Neural cell (in vitro differentiated cells): Measurements from ENCODE around the gene ERC2. TPM values are rescaled to one million over a fixed set of nuclear protein-coding genes. Genes with fewer than 3 reads are reported as not detected.

Experiments used
- H2AFZ ChIP-seq: fragments of 200-600, 300-800 bp; sonication (generic), shearing (Covaris generic); 2 replicates; pipeline ENCODE4 v1.6.0; 2014; ENCODE audit warnings: low read depth, mild to moderate bottlenecking, antibody characterized with exemption, low read length, moderate library complexity
- H3F3A ChIP-seq: fragments of 200-600 bp; shearing (Covaris generic); 2 replicates; pipeline ENCODE4 v1.6.1; 2016; ENCODE audit warnings: mild to moderate bottlenecking, moderate library complexity, mixed read lengths, antibody characterized with exemption, low read length; ENCODE audit not compliant: insufficient read depth, poor library complexity, severe bottlenecking
- H3K27ac ChIP-seq: fragments of 200-600, 300-800 bp; sonication (generic), shearing (Covaris generic); 2 replicates; pipeline ENCODE4 v1.5.1; 2014; ENCODE audit warnings: mild to moderate bottlenecking, low read length, moderate library complexity
- H3K27me3 ChIP-seq: fragments of 300-800, 200-600 bp; sonication (generic), shearing (Covaris generic); 2 replicates; pipeline ENCODE4 v1.6.0; 2014; ENCODE audit warnings: mild to moderate bottlenecking, low read depth, low read length, moderate library complexity; ENCODE audit not compliant: insufficient read depth
- H3K36me3 ChIP-seq: fragments of 300-800, 200-600 bp; sonication (generic), shearing (Covaris generic); 2 replicates; pipeline ENCODE4 v1.5.1; 2014; ENCODE audit warnings: mild to moderate bottlenecking, antibody characterized with exemption, low read length, moderate library complexity; ENCODE audit not compliant: insufficient read depth
- H3K4me2 ChIP-seq: fragments of 300-800, 200-600 bp; sonication (generic), shearing (Covaris generic); 2 replicates; pipeline ENCODE4 v1.6.0; 2014; ENCODE audit warnings: mild to moderate bottlenecking, low read length
- H3K4me3 ChIP-seq: fragments of 300-800, 200-600 bp; sonication (generic), shearing (Covaris generic); 2 replicates; pipeline ENCODE4 v1.5.1; 2014; ENCODE audit warnings: mild to moderate bottlenecking, low read length, moderate library complexity
- H3K79me2 ChIP-seq: fragments of 200-600 bp; shearing (Covaris generic); replicated peaks from 2 replicates; pipeline ENCODE4 v1.6.0; 2014; ENCODE audit warnings: mild to moderate bottlenecking, low read length, moderate library complexity; ENCODE audit not compliant: insufficient read depth
- H3K9ac ChIP-seq: fragments of 300-800, 200-600 bp; sonication (generic), shearing (Covaris generic); 2 replicates; pipeline ENCODE4 v1.6.1; 2016; ENCODE audit warnings: mild to moderate bottlenecking, low read length, mixed read lengths
- H3K9me2 ChIP-seq: fragments of 200-600 bp; shearing (Covaris generic); 2 replicates; pipeline ENCODE4 v1.6.1; 2016; ENCODE audit warnings: mild to moderate bottlenecking, low read length, mixed read lengths; ENCODE audit not compliant: insufficient read depth
- H3K9me3 ChIP-seq: fragments of 200-600, 300-800 bp; sonication (generic), shearing (Covaris generic); 2 replicates; pipeline ENCODE4 v1.6.1; 2016; ENCODE audit warnings: mild to moderate bottlenecking, mixed run types, low read length, moderate library complexity, mixed read lengths
- H4K20me1 ChIP-seq: fragments of 200-600 bp; shearing (Covaris generic); 2 replicates; pipeline ENCODE4 v1.6.1; 2016; ENCODE audit warnings: mild to moderate bottlenecking, mixed run types; ENCODE audit not compliant: insufficient read depth
- CTCF ChIP-seq: fragments of 450-650 bp; IDR thresholded peaks from 2 replicates; pipeline ENCODE4 v1.5.1; 2014; ENCODE audit warnings: antibody characterized with exemption, mild to moderate bottlenecking, moderate library complexity; ENCODE audit not compliant: poor library complexity, severe bottlenecking
- EP300 ChIP-seq: fragments of 450-650 bp; conservative IDR thresholded peaks from 2 replicates; pipeline ENCODE4 v1.6.1; 2014; ENCODE audit warnings: antibody characterized with exemption, mild to moderate bottlenecking, moderate library complexity; ENCODE audit not compliant: poor library complexity, severe bottlenecking
- EZH2 ChIP-seq: fragments of 200-600, 300-800 bp; shearing (Covaris generic), sonication (generic); IDR thresholded peaks from 2 replicates; pipeline ENCODE4 v1.6.1; 2014; ENCODE audit warnings: antibody characterized with exemption, low read length, borderline replicate concordance, mild to moderate bottlenecking; ENCODE audit not compliant: insufficient read depth, poor library complexity, severe bottlenecking
- MXI1 ChIP-seq: fragments of 450-650 bp; conservative IDR thresholded peaks from 2 replicates; pipeline ENCODE4 v1.6.1; 2014; ENCODE audit warnings: antibody characterized with exemption, mild to moderate bottlenecking; ENCODE audit not compliant: poor library complexity, severe bottlenecking
- POLR2AphosphoS5 ChIP-seq: IDR thresholded peaks from 2 replicates; pipeline ENCODE4 v1.6.1; 2012
- RAD21 ChIP-seq: fragments of 450-650 bp; conservative IDR thresholded peaks from 2 replicates; pipeline ENCODE4 v1.6.1; 2014; ENCODE audit warnings: antibody characterized with exemption, mild to moderate bottlenecking, moderate library complexity
- REST ChIP-seq: IDR thresholded peaks from 2 replicates; pipeline ENCODE4 v1.6.1; 2012; ENCODE audit warnings: borderline replicate concordance
- SMC3 ChIP-seq: fragments of 450-650 bp; conservative IDR thresholded peaks from 2 replicates; pipeline ENCODE4 v1.6.1; 2014; ENCODE audit warnings: antibody characterized with exemption, mild to moderate bottlenecking, moderate library complexity; ENCODE audit not compliant: poor library complexity
- TAF1 ChIP-seq: IDR thresholded peaks from 2 replicates; pipeline ENCODE4 v1.6.1; 2012; ENCODE audit warnings: low read depth
- polyA plus RNA-seq: library from polyadenylated mRNA; depleted of rRNA; stranded (reverse); fragments of >200 nt; gene quantifications from 2 replicates; pipeline ENCODE4 v1.2.3, GENCODE V29; 2014

Gene ERC2
- polyA plus RNA-seq, 1 donor from 2014 or later = 60.4 TPM

GRCh38 chr3:55828712-55829111 lies 639.6 kb downstream of the ERC2 start:
- H3K4me3 ChIP-seq = no peak overlapping the region
- no peaks in the 10 kb centered on the region for H3F3A ChIP-seq
- no peak overlapping the region for H2AFZ ChIP-seq
- H3K9me3 ChIP-seq = no peaks in the 10 kb centered on the region
- no peaks in the 10 kb centered on the region for H4K20me1 ChIP-seq
- no peak overlapping the region for H3K4me2 ChIP-seq
- no peak overlapping the region for H3K27ac ChIP-seq
- no peaks in the 10 kb centered on the region for H3K9me2 ChIP-seq
- no peak overlapping the region for H3K9ac ChIP-seq
- no peaks in the 10 kb centered on the region for H3K79me2 ChIP-seq
- H3K27me3 ChIP-seq = no peaks in the 10 kb centered on the region
- TF ChIP-seq EP300 (no peak), POLR2AphosphoS5 (no peak), REST (no peak), TAF1 (no peak), RAD21 (no peak)
- H3K36me3 ChIP-seq = no peaks in the 10 kb centered on the region

GRCh38 chr3:55827786-55828185 lies 640.5 kb downstream of the ERC2 start:
- Histone ChIP-seq H2AFZ (no peak overlapping the region), H3K27ac (no peak overlapping the region), H4K20me1 (no peaks in the 10 kb centered on the region), H3K4me2 (no peak overlapping the region), H3K9me3 (no peaks in the 10 kb centered on the region), H3F3A (no peaks in the 10 kb centered on the region), H3K79me2 (no peaks in the 10 kb centered on the region), H3K27me3 (no peaks in the 10 kb centered on the region), H3K4me3 (no peak overlapping the region), H3K36me3 (no peaks in the 10 kb centered on the region), H3K9ac (no peak overlapping the region), H3K9me2 (no peaks in the 10 kb centered on the region)
- TF ChIP-seq TAF1 (no peak), RAD21 (no peak), SMC3 (no peak)

DNA sequence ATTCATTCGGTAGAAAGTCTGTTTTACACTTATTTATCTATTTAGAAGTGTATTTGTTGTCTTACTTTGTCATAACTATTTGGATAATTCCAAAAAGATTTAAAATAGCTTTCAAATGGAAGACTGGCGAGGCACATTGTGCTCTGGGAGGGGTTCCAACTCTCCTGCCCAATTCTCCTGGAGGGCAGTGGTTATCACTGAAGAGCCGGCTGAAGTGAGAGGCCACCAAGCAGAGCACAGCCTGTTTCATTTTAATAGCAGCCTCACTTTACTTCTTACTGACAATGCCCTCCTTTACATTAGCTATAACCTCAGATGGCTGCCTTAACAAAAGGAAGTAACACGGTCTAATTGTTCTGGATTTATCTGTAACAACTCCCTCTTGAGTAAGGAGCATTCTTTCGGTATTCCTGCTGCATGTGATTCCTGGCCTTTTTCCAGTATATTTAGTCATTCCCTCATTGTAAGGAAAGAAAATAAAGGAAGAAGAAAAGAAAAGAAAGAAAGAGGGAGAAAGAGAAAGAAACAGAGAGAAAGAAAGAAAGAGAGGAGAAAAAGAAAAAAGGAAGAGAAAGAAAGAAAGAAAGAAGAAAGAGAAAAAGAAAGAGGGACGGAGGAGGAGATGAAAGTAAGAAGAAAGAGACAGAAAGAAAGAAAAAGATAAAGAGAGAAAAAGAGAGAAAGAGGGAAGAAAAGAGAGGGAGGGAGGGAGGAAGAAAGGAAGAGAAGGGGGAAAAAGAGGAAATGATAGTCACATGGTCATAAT lies 641.4 kb downstream of the ERC2 start:
- H3K9me2 ChIP-seq = no peaks in the 10 kb centered on the region

More for the DNA sequence above, 641.4 kb downstream of the ERC2 start:
- Histone ChIP-seq H3K36me3 (no peaks in the 10 kb centered on the region), H3F3A (no peaks in the 10 kb centered on the region), H3K27me3 (no peaks in the 10 kb centered on the region), H3K27ac (no peak overlapping the region), H3K9ac (no peak overlapping the region), H3K4me2 (no peak overlapping the region), H3K79me2 (no peaks in the 10 kb centered on the region), H2AFZ (no peak overlapping the region), H3K4me3 (no peak overlapping the region), H4K20me1 (no peaks in the 10 kb centered on the region), H3K9me3 (no peaks in the 10 kb centered on the region)
- TF ChIP-seq SMC3 (no peak), EP300 (no peak), POLR2AphosphoS5 (no peak), TAF1 (no peak), RAD21 (no peak), EZH2 (no peak), CTCF (no peak), REST (no peak), MXI1 (no peak)
